GM23338 (cell line): ENCODE results near the gene KIFAP3. TPM values are rescaled to one million over a fixed set of nuclear protein-coding genes. Genes with fewer than 3 reads are reported as not detected.

Source experiments
- ATAC-seq: fragments of 200-7000 bp; cut with Tn5 transposase; 3 replicates; pipeline ENCODE4 v1.9.1; 2020
- DNase-seq: peaks from one replicate; pipeline ENCODE4 v3.0.0-alpha.2; 2015; ENCODE audit warnings: low spot score
- H2AFZ ChIP-seq: fragments of 200-600 bp; sonication (generic); 2 replicates; pipeline ENCODE4 v1.8.0; 2016; ENCODE audit warnings: antibody characterized with exemption, mild to moderate bottlenecking, moderate library complexity
- H3F3A ChIP-seq: fragments of 200-600 bp; sonication (generic); replicated peaks from 2 replicates; pipeline ENCODE4 v1.8.0; 2017; ENCODE audit warnings: antibody characterized with exemption, mixed run types, low read depth
- H3K27ac ChIP-seq: fragments of 200-600 bp; sonication (generic); 2 replicates; pipeline ENCODE4 v1.6.1; 2016; ENCODE audit warnings: low read depth
- H3K27me3 ChIP-seq: fragments of 200-600 bp; sonication (generic); 2 replicates; pipeline ENCODE4 v1.8.0; 2016; ENCODE audit warnings: mild to moderate bottlenecking, mixed run types, moderate library complexity; ENCODE audit not compliant: insufficient read depth
- H3K36me3 ChIP-seq: fragments of 200-600 bp; sonication (generic); 2 replicates; pipeline ENCODE4 v1.8.0; 2016; ENCODE audit warnings: mild to moderate bottlenecking; ENCODE audit not compliant: insufficient read depth
- H3K4me1 ChIP-seq: fragments of 200-600 bp; sonication (generic); 2 replicates; pipeline ENCODE4 v1.8.0; 2016; ENCODE audit warnings: mild to moderate bottlenecking, moderate library complexity; ENCODE audit not compliant: insufficient read depth
- H3K4me2 ChIP-seq: fragments of 200-600 bp; sonication (generic); 2 replicates; pipeline ENCODE4 v1.7.1; 2017; ENCODE audit warnings: mixed run types
- H3K4me3 ChIP-seq: fragments of 200-600 bp; sonication (generic); 2 replicates; pipeline ENCODE4 v1.6.1; 2016; ENCODE audit warnings: mixed run types
- H3K79me2 ChIP-seq: fragments of 200-600 bp; sonication (generic); replicated peaks from 2 replicates; pipeline ENCODE4 v1.8.0; 2017; ENCODE audit warnings: mild to moderate bottlenecking; ENCODE audit not compliant: insufficient read depth
- H3K9me2 ChIP-seq: fragments of 200-600 bp; sonication (generic); 2 replicates; pipeline ENCODE4 v1.8.0; 2017; ENCODE audit not compliant: insufficient read depth
- H4K20me1 ChIP-seq: fragments of 200-600 bp; sonication (generic); replicated peaks from 2 replicates; pipeline ENCODE4 v1.8.0; 2017; ENCODE audit warnings: mild to moderate bottlenecking; ENCODE audit not compliant: insufficient read depth
- H3K27ac Mint-ChIP-seq: 2 replicates; pipeline ENCODE4 v1.8.0; 2020; ENCODE audit warnings: inconsistent platforms, mild to moderate bottlenecking, moderate library complexity, mixed read lengths
- H3K27me3 Mint-ChIP-seq: 3 replicates; pipeline ENCODE4 v1.8.0; 2022; ENCODE audit warnings: low read depth, mild to moderate bottlenecking, moderate library complexity, mixed read lengths, inconsistent platforms; ENCODE audit not compliant: insufficient read depth, poor library complexity
- H3K36me3 Mint-ChIP-seq: 3 replicates; pipeline ENCODE4 v1.8.0; 2021; ENCODE audit warnings: low read depth, mild to moderate bottlenecking, inconsistent platforms, moderate library complexity, mixed read lengths
- H3K4me1 Mint-ChIP-seq: 3 replicates; pipeline ENCODE4 v1.8.0; 2020; ENCODE audit warnings: mild to moderate bottlenecking, inconsistent platforms, mixed read lengths
- H3K4me3 Mint-ChIP-seq: 3 replicates; pipeline ENCODE4 v1.8.0; 2021; ENCODE audit warnings: moderate library complexity, mild to moderate bottlenecking, inconsistent platforms, mixed read lengths
- H3K9me3 Mint-ChIP-seq: 3 replicates; pipeline ENCODE4 v1.8.0; 2020; ENCODE audit warnings: moderate library complexity, mild to moderate bottlenecking, inconsistent platforms, mixed read lengths
- CTCF ChIP-seq, 2 experiments: fragments of 200-600 bp in 1 of 2; sonication (generic) in 1 of 2; conservative IDR thresholded peaks; 2 replicates each; pipeline versions ENCODE4 v1.5.1 to v1.6.1; 2016 to 2017; ENCODE audit warnings: antibody characterized with exemption in 2 of 2, low read depth in 2 of 2, mild to moderate bottlenecking in 2 of 2, moderate library complexity in 1 of 2
- ETS1 ChIP-seq: IDR thresholded peaks from 2 replicates; pipeline ENCODE4 v1.6.1; 2016; ENCODE audit warnings: antibody characterized with exemption
- EZH2 ChIP-seq: fragments of 200-600 bp; sonication (generic); IDR thresholded peaks from one replicate; pipeline ENCODE4 v1.8.0; 2017; ENCODE audit warnings: antibody characterized with exemption, mild to moderate bottlenecking, low read depth; ENCODE audit not compliant: unreplicated experiment
- EZH2phosphoT487 ChIP-seq: fragments of 200-600 bp; sonication (generic); IDR thresholded peaks from one replicate; pipeline ENCODE4 v1.8.1; 2018; ENCODE audit warnings: antibody characterized with exemption; ENCODE audit not compliant: unreplicated experiment
- NANOG ChIP-seq: IDR thresholded peaks from 2 replicates; pipeline ENCODE4 v1.6.1; 2016; ENCODE audit warnings: antibody characterized with exemption, borderline replicate concordance
- STAT1 ChIP-seq: IDR thresholded peaks from one replicate; pipeline ENCODE4 v1.6.1; 2016; ENCODE audit warnings: antibody characterized with exemption; ENCODE audit not compliant: unreplicated experiment
- ZNF114 ChIP-seq: fragments of 250-450 bp; sonication (Bioruptor Pico); IDR thresholded peaks from 2 replicates; pipeline ENCODE4 v1.5.0; 2020; ENCODE audit warnings: mild to moderate bottlenecking, moderate library complexity
- ZNF331 ChIP-seq: fragments of 250-450 bp; sonication (Bioruptor Pico); IDR thresholded peaks from 2 replicates; pipeline ENCODE4 v1.5.0; 2020; ENCODE audit warnings: low read depth, mild to moderate bottlenecking, moderate library complexity
- ZNF462 ChIP-seq: fragments of 250-450 bp; sonication (Bioruptor Pico); IDR thresholded peaks from 2 replicates; pipeline ENCODE4 v1.5.0; 2020; ENCODE audit warnings: mild to moderate bottlenecking, moderate library complexity
- polyA plus RNA-seq: library from polyadenylated mRNA; unstranded; fragments of >200 nt; fragmentation: Nextera tagmentation; extraction: Ambion mirVana; gene quantifications from 2 replicates; pipeline ENCODE4 v1.2.1, GENCODE V29; 2016
- total RNA-seq: library from RNA; depleted of rRNA; stranded (reverse); fragments of >200 nt; shearing (Covaris generic); gene quantifications from 2 replicates; pipeline ENCODE4 v1.2.3, GENCODE V29; 2014

Gene KIFAP3
- total and polyA plus RNA-seq, 2 experiments from 2014 or later: 2.7 to 3.1 TPM

GRCh38 chr1:170020859-170021258 lies 53.6 kb downstream of the KIFAP3 start:
- no peak overlapping the region for H2AFZ ChIP-seq
- no peaks in the 10 kb centered on the region for H3K27me3 Mint-ChIP-seq
- H3K27ac Mint-ChIP-seq: no peak overlapping the region; the same call in 1 of the 2 replicates
- TF ChIP-seq ZNF114 (CRISPR knock-in tag) (no peak), EZH2 (no peak), EZH2phosphoT487 (no peak), NANOG (no peak), STAT1 (no peak), ZNF462 (no peak), ETS1 (no peak), CTCF (conservative IDR thresholded peaks at IDR 0.05; ENCODE audit: low read depth in 2 of 2) (no peak), ZNF331 (CRISPR knock-in tag) (no peak)
- DNase-seq: no peak
- no peak overlapping the region for H3K4me2 ChIP-seq
- H3K4me3 ChIP-seq: no peak overlapping the region
- no peak for ATAC-seq
- H3K36me3 ChIP-seq: no peaks in the 10 kb centered on the region
- H3K4me1 ChIP-seq: no peaks in the 10 kb centered on the region
- H3K4me1 Mint-ChIP-seq: no peaks in the 10 kb centered on the region
- H3K36me3 Mint-ChIP-seq: no peaks in the 10 kb centered on the region; the same call in 2 of the 3 replicates
- no peaks in the 10 kb centered on the region for H3F3A ChIP-seq
- no peak overlapping the region for H3K27ac ChIP-seq
- no peaks in the 10 kb centered on the region for H3K79me2 ChIP-seq
- H3K4me3 Mint-ChIP-seq: no peak overlapping the region
- H4K20me1 ChIP-seq: no peaks in the 10 kb centered on the region
- no peaks in the 10 kb centered on the region for H3K9me2 ChIP-seq
- no peaks in the 10 kb centered on the region for H3K27me3 ChIP-seq
- H3K9me3 Mint-ChIP-seq: 0 out of 3 replicates have a peak, but pooled peaks cover 5% of the 10 kb centered on the region
